Retinal pigment epithelial cell (primary cell): ENCODE measurements around the gene TNNI3K.

Experiments
- DNase-seq: peaks from one replicate; pipeline ENCODE4 v3.0.0-alpha.2; 2010; ENCODE audit warnings: low read depth
- H3K4me3 ChIP-seq: 2 replicates; pipeline ENCODE4 v1.5.1; 2011; ENCODE audit warnings: mild to moderate bottlenecking, low read length, control low read depth, moderate library complexity
- TF ChIP-seq, protein P1 (sequence below): conservative IDR thresholded peaks from 2 replicates; pipeline ENCODE4 v1.5.1; 2011; ENCODE audit warnings: low read depth, low read length, control low read depth, inconsistent platforms

TNNI3K gene

DNA sequence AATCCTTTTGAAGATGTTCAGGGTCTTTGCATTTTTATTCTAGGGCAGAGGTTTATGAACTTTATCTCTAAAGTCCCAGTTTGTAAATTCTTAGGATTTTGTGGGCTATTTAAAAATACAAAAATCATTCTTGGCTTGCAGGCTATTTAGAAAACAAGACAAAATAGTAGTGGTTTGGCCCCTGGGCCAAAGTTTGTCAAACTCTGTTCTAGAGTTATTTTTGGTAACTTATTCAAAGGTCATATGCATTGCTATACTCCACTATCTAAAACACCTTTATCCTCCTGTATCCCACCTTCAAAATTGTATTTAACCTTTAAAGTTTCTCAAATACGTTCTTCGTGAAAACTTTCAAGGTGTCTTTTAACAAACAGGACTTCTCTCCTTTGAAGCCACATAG lies 352.7 kb downstream of the TNNI3K start:
- no peak overlapping the region for H3K4me3 ChIP-seq
- TF ChIP-seq, protein P1, sequence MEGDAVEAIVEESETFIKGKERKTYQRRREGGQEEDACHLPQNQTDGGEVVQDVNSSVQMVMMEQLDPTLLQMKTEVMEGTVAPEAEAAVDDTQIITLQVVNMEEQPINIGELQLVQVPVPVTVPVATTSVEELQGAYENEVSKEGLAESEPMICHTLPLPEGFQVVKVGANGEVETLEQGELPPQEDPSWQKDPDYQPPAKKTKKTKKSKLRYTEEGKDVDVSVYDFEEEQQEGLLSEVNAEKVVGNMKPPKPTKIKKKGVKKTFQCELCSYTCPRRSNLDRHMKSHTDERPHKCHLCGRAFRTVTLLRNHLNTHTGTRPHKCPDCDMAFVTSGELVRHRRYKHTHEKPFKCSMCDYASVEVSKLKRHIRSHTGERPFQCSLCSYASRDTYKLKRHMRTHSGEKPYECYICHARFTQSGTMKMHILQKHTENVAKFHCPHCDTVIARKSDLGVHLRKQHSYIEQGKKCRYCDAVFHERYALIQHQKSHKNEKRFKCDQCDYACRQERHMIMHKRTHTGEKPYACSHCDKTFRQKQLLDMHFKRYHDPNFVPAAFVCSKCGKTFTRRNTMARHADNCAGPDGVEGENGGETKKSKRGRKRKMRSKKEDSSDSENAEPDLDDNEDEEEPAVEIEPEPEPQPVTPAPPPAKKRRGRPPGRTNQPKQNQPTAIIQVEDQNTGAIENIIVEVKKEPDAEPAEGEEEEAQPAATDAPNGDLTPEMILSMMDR, result no peak
- DNase-seq, result no peak

DNA sequence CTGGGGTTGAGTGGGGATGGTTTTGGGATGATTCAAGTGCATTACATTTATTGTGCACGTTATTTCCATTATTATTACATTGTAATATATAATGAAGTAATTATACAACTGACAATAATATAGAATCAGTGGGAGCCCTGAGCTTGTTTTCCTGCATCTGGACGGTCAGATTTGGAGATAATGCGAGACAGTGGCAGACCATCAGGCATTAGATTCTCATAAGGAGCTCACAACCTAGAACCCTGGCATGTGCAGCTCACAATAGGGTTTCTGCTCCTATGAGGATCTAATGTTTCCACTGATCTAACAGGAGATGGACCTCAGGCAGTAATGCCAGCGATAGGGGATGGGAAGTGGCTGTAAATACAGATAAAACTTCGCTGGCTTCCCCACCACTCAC lies 355.1 kb downstream of the TNNI3K start:
- H3K4me3 ChIP-seq, result no peak overlapping the region
- no peak for DNase-seq
- TF ChIP-seq, protein P1, result no peak

DNA sequence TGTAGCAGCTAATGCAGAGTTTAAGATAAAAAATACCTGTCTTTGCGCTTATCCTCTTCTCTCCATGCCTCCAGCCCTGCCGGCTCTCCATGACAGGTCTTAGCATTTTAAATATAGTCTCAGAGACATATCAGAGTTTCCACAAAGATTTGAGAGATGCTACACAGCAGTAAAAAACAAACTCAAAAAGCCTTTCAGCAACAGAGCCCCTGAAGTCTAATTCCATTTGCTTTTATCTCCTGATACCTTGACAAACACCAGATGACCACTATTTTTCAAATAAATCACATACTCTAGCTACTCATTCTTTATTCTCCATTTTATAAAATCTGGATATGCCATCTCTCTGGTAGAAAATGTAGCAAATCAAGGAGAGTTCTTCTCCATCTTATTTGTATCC lies 356.8 kb downstream of the TNNI3K start:
- DNase-seq, result no peak
- no peak overlapping the region for H3K4me3 ChIP-seq
- TF ChIP-seq, protein P1, result no peak

DNA sequence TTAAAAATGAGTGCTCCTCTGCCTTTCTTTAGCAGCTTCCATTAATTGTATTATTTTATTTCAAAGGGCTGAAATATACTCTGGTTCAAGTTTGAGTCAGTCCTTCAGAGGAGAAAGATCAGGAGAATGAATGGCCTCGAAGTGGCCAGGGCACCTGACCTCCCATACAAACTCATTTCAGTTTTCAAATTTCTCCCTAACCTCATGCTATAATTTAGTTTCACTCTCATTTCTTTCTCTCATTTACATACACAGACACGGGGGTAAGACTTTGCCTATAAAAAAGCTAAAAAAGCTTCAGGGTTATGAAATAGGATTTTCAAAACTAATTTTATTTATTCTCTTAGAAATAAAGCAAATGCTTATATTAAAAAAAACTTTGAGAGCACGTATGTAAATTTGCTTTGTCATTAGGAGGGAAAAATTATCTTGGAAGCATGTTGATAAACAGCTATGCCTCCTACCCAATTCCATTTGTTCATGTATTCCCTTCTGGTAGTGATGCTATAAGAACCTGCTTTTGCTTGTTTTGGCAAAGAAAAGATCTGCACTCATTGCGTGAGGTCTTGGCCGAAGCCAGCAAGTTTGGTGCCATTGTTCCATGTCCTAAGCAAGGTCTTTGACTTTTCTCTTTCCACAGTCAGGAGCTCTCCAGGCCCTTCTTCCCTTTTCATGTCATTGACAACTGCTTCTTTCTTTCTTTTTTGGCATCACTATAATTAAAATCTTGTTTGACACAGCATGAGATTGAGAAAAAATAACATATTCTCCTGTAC lies 357.6 kb downstream of the TNNI3K start:
- DNase-seq, result no peak
- H3K4me3 ChIP-seq, result no peak overlapping the region
- TF ChIP-seq, protein P1, result no peak
